ENCODE measurements around the gene STH. TPM values are rescaled to one million over a fixed set of nuclear protein-coding genes. Genes with fewer than 3 reads are reported as not detected.
A peak's percentile ranks its signal among the peaks of the same experiment; 100 is the strongest.

Gene STH
- total RNA-seq, 1 donor from 2014 or later: not detected

DNA sequence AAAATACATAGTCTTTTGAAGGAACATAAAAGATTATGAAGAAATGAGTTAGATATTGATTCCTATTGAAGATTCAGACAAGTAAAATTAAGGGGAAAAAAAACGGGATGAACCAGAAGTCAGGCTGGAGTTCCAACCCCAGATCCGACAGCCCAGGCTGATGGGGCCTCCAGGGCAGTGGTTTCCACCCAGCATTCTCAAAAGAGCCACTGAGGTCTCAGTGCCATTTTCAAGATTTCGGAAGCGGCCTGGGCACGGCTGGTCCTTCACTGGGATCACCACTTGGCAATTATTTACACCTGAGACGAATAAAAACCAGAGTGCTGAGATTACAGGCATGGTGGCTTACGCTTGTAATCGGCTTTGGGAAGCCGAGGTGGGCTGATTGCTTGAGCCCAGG lies 9.5 kb downstream of the STH start:
- no peak overlapping the region for H2AFZ ChIP-seq (ENCODE audit: low read depth, low read length)
- peaks cover 9% of the 10 kb centered on the region for H3K4me1 ChIP-seq (ENCODE audit: insufficient read depth, low read length)
- no peak overlapping the region for H3K27ac ChIP-seq (ENCODE audit: low read depth, low read length)
- H4K20me1 ChIP-seq (ENCODE audit: insufficient read depth, low read length): no peaks in the 10 kb centered on the region
- no peak for FAIRE-seq
- H3K27me3 ChIP-seq (ENCODE audit: insufficient read depth, low read length): peaks cover 2% of the 10 kb centered on the region
- Mint-ChIP-seq H3K27me3 (ENCODE audit: low read depth, unreplicated experiment) (peaks cover under 1% of the 10 kb centered on the region), H3K4me1 (ENCODE audit: low read depth, unreplicated experiment) (peaks cover 15% of the 10 kb centered on the region), H3K9me3 (ENCODE audit: unreplicated experiment) (no peaks in the 10 kb centered on the region), H3K4me3 (ENCODE audit: unreplicated experiment) (no peak overlapping the region), H3K27ac (ENCODE audit: unreplicated experiment) (no peak overlapping the region), H3K36me3 (ENCODE audit: low read depth, unreplicated experiment) (no peaks in the 10 kb centered on the region)
- H3K4me3 ChIP-seq (ENCODE audit: insufficient read depth, low read depth, low read length): no peak overlapping the region
- no peak for DNase-seq (ENCODE audit: low read depth)
- no peak overlapping the region for H3K9ac ChIP-seq (ENCODE audit: low read length)
- H3K79me2 ChIP-seq (ENCODE audit: insufficient read depth, low read length): no peaks in the 10 kb centered on the region
- TF ChIP-seq, protein P1, sequence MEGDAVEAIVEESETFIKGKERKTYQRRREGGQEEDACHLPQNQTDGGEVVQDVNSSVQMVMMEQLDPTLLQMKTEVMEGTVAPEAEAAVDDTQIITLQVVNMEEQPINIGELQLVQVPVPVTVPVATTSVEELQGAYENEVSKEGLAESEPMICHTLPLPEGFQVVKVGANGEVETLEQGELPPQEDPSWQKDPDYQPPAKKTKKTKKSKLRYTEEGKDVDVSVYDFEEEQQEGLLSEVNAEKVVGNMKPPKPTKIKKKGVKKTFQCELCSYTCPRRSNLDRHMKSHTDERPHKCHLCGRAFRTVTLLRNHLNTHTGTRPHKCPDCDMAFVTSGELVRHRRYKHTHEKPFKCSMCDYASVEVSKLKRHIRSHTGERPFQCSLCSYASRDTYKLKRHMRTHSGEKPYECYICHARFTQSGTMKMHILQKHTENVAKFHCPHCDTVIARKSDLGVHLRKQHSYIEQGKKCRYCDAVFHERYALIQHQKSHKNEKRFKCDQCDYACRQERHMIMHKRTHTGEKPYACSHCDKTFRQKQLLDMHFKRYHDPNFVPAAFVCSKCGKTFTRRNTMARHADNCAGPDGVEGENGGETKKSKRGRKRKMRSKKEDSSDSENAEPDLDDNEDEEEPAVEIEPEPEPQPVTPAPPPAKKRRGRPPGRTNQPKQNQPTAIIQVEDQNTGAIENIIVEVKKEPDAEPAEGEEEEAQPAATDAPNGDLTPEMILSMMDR (IDR thresholded peaks at IDR 0.05; ENCODE audit: insufficient read depth, low read depth, low read length): no peak
- TF ChIP-seq EZH2 (IDR thresholded peaks at IDR 0.05; ENCODE audit: insufficient read depth, low read length): no peak
- no peaks in the 10 kb centered on the region for H3K36me3 ChIP-seq (ENCODE audit: insufficient read depth, low read length)
- H3K9me3 ChIP-seq (ENCODE audit: insufficient read depth, low read depth, low read length): no peaks in the 10 kb centered on the region
- no peak overlapping the region for H3K4me2 ChIP-seq (ENCODE audit: low read length)

DNA sequence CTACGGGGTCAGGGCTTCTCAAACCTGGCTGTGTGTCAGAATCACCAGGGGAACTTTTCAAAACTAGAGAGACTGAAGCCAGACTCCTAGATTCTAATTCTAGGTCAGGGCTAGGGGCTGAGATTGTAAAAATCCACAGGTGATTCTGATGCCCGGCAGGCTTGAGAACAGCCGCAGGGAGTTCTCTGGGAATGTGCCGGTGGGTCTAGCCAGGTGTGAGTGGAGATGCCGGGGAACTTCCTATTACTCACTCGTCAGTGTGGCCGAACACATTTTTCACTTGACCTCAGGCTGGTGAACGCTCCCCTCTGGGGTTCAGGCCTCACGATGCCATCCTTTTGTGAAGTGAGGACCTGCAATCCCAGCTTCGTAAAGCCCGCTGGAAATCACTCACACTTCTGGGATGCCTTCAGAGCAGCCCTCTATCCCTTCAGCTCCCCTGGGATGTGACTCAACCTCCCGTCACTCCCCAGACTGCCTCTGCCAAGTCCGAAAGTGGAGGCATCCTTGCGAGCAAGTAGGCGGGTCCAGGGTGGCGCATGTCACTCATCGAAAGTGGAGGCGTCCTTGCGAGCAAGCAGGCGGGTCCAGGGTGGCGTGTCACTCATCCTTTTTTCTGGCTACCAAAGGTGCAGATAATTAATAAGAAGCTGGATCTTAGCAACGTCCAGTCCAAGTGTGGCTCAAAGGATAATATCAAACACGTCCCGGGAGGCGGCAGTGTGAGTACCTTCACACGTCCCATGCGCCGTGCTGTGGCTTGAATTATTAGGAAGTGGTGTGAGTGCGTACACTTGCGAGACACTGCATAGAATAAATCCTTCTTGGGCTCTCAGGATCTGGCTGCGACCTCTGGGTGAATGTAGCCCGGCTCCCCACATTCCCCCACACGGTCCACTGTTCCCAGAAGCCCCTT lies 10.9 kb downstream of the STH start:
- Mint-ChIP-seq H3K27ac (ENCODE audit: unreplicated experiment) (no peak overlapping the region), H3K4me3 (ENCODE audit: unreplicated experiment) (no peak overlapping the region), H3K36me3 (ENCODE audit: low read depth, unreplicated experiment) (peaks cover 3% of the 10 kb centered on the region), H3K4me1 (ENCODE audit: low read depth, unreplicated experiment) (peaks cover 11% of the 10 kb centered on the region), H3K9me3 (ENCODE audit: unreplicated experiment) (no peaks in the 10 kb centered on the region), H3K27me3 (ENCODE audit: low read depth, unreplicated experiment) (peaks cover 8% of the 10 kb centered on the region)
- Histone ChIP-seq H4K20me1 (ENCODE audit: insufficient read depth, low read length) (no peaks in the 10 kb centered on the region), H3K4me1 (ENCODE audit: insufficient read depth, low read length) (peaks cover 12% of the 10 kb centered on the region), H2AFZ (ENCODE audit: low read depth, low read length) (peak overlapping the region; percentile 45), H3K27ac (ENCODE audit: low read depth, low read length) (no peak overlapping the region), H3K4me3 (ENCODE audit: insufficient read depth, low read depth, low read length) (no peak overlapping the region), H3K27me3 (ENCODE audit: insufficient read depth, low read length) (peaks cover 2% of the 10 kb centered on the region), H3K36me3 (ENCODE audit: insufficient read depth, low read length) (no peaks in the 10 kb centered on the region), H3K9ac (ENCODE audit: low read length) (peak overlapping the region; percentile 14), H3K4me2 (ENCODE audit: low read length) (peak overlapping the region; percentile 70), H3K9me3 (ENCODE audit: insufficient read depth, low read depth, low read length) (no peaks in the 10 kb centered on the region), H3K79me2 (ENCODE audit: insufficient read depth, low read length) (no peaks in the 10 kb centered on the region)
- FAIRE-seq: no peak
- DNase-seq (ENCODE audit: low read depth): peak; percentile 75
- no peak for TF ChIP-seq EZH2 (IDR thresholded peaks at IDR 0.05; ENCODE audit: insufficient read depth, low read length)
- TF ChIP-seq, protein P1 (IDR thresholded peaks at IDR 0.05; ENCODE audit: insufficient read depth, low read depth, low read length): no peak
